Activated T-cell treated with anti-CD3 and anti-CD28 coated beads, Interleukin-2, amount 50 U/mL, for 72 hours (primary cell): ENCODE measurements around the gene ZNF821. TPM values are rescaled to one million over a fixed set of nuclear protein-coding genes. Genes with fewer than 3 reads are reported as not detected.
"Not testable (repeated sequence)": the region's sequence is repeated elsewhere in the genome, so short reads cannot be mapped to it uniquely, and the experiment has no call there.

Source experiments
- ATAC-seq, 2 donors: fragments of 150-1000 bp; cut with Tn5 transposase; replicated peaks in 1 of 2; 2 replicates each; pipeline ENCODE4 v1.10.0; 2021; ENCODE audit warnings: moderate library complexity in 2 of 2, mild to moderate bottlenecking in 1 of 2
- DNase-seq, 2 donors: peaks; one replicate each; pipeline ENCODE4 v3.0.0; 2021 to 2022; ENCODE audit warnings: mixed read lengths in 1 of 2
- H3K27ac Mint-ChIP-seq: one replicate; pipeline ENCODE4 v1.8.0; 2022; ENCODE audit warnings: mild to moderate bottlenecking, moderate library complexity, mixed read lengths
- H3K27me3 Mint-ChIP-seq: one replicate; pipeline ENCODE4 v1.8.0; 2022; ENCODE audit warnings: low read depth, mixed read lengths
- H3K36me3 Mint-ChIP-seq, 2 donors: one replicate each; pipeline ENCODE4 v1.8.0; 2022; ENCODE audit warnings: mixed read lengths in 2 of 2, mild to moderate bottlenecking in 1 of 2; ENCODE audit not compliant: insufficient read depth in 2 of 2
- H3K4me1 Mint-ChIP-seq: one replicate; pipeline ENCODE4 v1.8.0; 2022; ENCODE audit warnings: low read depth, mixed read lengths
- H3K4me3 Mint-ChIP-seq, 2 donors: one replicate each; pipeline ENCODE4 v1.8.0; 2022; ENCODE audit warnings: mild to moderate bottlenecking in 2 of 2, mixed read lengths in 2 of 2, moderate library complexity in 2 of 2
- H3K9me3 Mint-ChIP-seq, 2 donors: one replicate each; pipeline ENCODE4 v1.8.0; 2022; ENCODE audit warnings: mixed read lengths in 2 of 2
- total RNA-seq, 2 donors: library from RNA; stranded (reverse); gene quantifications; one replicate each; pipeline ENCODE4 v1.2.3, GENCODE V29; 2022

ZNF821 gene
- total RNA-seq, 2 donors from 2014 or later: 12.7 to 15.4 TPM

DNA sequence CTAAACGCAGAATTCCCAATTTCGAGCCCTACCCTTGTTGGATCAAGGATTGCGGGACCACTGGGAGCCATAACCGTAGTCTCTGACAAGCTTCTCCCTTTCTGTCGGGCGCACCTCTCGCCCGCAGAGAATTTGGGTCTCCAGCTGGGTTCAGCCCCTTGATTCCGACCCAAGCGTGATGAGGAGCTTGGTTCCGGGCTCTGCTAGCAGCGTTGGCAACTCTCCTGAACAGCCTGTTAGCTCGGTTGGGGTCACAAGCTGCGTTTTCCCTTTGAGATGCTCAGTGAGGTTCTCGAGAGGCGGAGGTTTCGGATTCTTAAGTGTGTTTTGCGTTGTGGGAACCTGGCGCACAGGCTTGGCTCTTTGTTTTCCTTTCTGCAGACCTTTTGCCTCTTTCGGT is 37.6 kb downstream of the ZNF821 start:
- peaks cover 13 to 18% of the 10 kb centered on the region in 2 donors for H3K36me3 Mint-ChIP-seq
- no peak for ATAC-seq

GRCh38 chr16:71845639-71846430 is 38.1 kb downstream of the ZNF821 start, which contains the start of gene ATXN1L:
ATXN1L (plus strand) TSS chr16:71845976; CDS start chr16:71849741, 3,765 bp downstream.
- H3K27ac Mint-ChIP-seq: peak within 1 kb of the TSS; percentile 97
- peak within 1 kb of the TSS; percentile 95 to 97 for H3K4me3 Mint-ChIP-seq
- DNase-seq: peak; percentile 91 to 98
- ATAC-seq: peak; percentile 82 to 84
- peaks cover 13 to 18% of the 10 kb centered on the region in 2 donors for H3K36me3 Mint-ChIP-seq
- no peaks in the 10 kb centered on the region for H3K27me3 Mint-ChIP-seq
- peaks cover 65% of the 10 kb centered on the region for H3K4me1 Mint-ChIP-seq
- no peaks in the 10 kb centered on the region for H3K9me3 Mint-ChIP-seq

More for the DNA sequence above, 37.6 kb downstream of the ZNF821 start:
- Mint-ChIP-seq H3K9me3 (no peaks in the 10 kb centered on the region), H3K27ac (peak overlapping the region; percentile 89), H3K4me3 (peak overlapping the region; percentile 95 to 97), H3K4me1 (peaks cover 69% of the 10 kb centered on the region), H3K27me3 (no peaks in the 10 kb centered on the region)
- peak; percentile 8 to 25 for DNase-seq

DNA sequence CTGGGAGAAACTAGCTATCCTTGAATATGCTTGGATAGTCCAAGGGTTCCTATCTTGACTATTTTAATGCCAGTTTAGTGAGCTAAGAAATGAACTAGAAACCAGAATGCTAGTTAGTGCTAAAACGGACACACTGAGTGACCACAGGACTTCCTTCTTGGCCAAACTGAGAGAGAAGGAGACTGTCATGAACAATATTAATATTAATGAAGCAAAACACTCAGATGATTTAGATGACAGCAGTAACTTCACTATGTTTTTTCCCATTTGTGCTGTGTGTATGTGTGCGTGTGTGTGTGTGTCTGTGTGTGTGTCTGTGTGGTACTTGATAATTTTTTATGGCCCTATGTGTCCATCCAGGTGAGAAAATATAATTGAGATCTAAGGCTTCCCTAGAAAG is 40.4 kb downstream of the ZNF821 start:
- Mint-ChIP-seq H3K4me3 (peak overlapping the region in 1 of 2 donors; percentile 5), H3K9me3 (no peaks in the 10 kb centered on the region), H3K4me1 (peaks cover 55% of the 10 kb centered on the region), H3K27me3 (no peaks in the 10 kb centered on the region), H3K27ac (peak overlapping the region; percentile 60), H3K36me3 (peaks cover 6 to 9% of the 10 kb centered on the region in 2 donors)
- no peak for ATAC-seq
- DNase-seq: no peak

- Mint-ChIP-seq H3K27me3 (no peaks in the 10 kb centered on the region), H3K27ac (no peak overlapping the region), H3K9me3 (no peaks in the 10 kb centered on the region), H3K4me3 (no peak overlapping the region), H3K36me3 (no peaks in the 10 kb centered on the region), H3K4me1 (peaks cover 27% of the 10 kb centered on the region)
- DNase-seq: no peak
- no peak for ATAC-seq
Observed at GRCh38 chr16:71840052-71840451, 43.9 kb downstream of the ZNF821 start.

- Mint-ChIP-seq H3K4me3 (no peak overlapping the region), H3K9me3 (no peaks in the 10 kb centered on the region), H3K4me1 (peaks cover 5% of the 10 kb centered on the region), H3K27me3 (no peaks in the 10 kb centered on the region), H3K36me3 (no peaks in the 10 kb centered on the region), H3K27ac (peak overlapping the region; percentile 42)
- ATAC-seq (no peak), DNase-seq (no peak)
Observed at GRCh38 chr16:71837150-71837549, 46.8 kb downstream of the ZNF821 start.

- H3K4me3 Mint-ChIP-seq: no peak overlapping the region
- no peaks in the 10 kb centered on the region for H3K4me1 Mint-ChIP-seq
- H3K9me3 Mint-ChIP-seq: no peaks in the 10 kb centered on the region
- no peak overlapping the region for H3K27ac Mint-ChIP-seq
- H3K36me3 Mint-ChIP-seq: no peaks in the 10 kb centered on the region
- no peaks in the 10 kb centered on the region for H3K27me3 Mint-ChIP-seq
- ATAC-seq: peak in 1 of 2 donors; percentile 38
- DNase-seq: no peak
Observed at GRCh38 chr16:71834291-71834690, 49.7 kb downstream of the ZNF821 start.

DNA sequence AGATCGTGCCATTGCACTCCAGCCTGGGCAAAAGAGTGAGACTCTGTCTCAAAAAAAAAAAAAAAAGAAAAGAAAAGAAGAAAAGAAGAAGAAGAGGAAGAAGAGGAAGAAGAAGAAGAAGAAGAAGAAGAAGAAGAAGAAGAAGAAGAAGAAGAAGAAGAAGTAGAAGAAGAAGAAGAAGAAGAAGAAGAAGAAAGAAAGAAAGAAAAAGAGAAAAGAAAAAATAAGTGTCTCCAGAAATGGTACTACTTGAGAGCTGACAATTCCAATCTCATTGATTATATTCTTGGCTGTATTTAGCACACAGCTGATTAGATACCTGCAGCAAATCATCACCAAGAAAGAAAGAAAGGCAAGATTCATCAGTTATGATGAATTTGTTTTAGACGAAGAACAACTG is 51.9 kb downstream of the ZNF821 start:
- not testable (repeated sequence) for H3K27me3 Mint-ChIP-seq, H3K9me3 Mint-ChIP-seq, DNase-seq, H3K36me3 Mint-ChIP-seq, ATAC-seq, H3K4me1 Mint-ChIP-seq
- Mint-ChIP-seq H3K27ac (peak overlapping the region; percentile 21), H3K4me3 (peak overlapping the region in 1 of 2 donors; percentile 12)

DNA sequence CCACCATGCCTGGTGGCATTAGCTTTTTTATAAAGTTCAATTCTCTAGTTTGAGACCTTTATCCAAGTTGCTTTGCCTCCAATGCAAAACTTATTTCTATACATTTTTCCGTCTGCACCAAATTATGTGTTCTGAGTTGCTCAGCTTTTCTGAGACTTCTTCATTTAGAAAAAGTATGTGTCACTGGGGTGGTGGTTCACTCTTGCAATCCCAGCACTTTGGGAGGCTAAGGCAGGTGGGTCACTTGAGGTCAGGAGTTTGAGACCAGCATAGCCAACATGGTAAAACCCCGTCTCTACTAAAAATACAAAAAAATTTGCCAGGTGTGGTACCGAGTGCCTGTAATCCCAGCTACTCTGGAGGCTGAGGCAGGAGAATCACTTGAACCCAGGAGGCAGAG is 52.3 kb downstream of the ZNF821 start:
- H3K27ac Mint-ChIP-seq: peak overlapping the region; percentile 21
- not testable (repeated sequence) for H3K27me3 Mint-ChIP-seq, H3K9me3 Mint-ChIP-seq, H3K36me3 Mint-ChIP-seq, DNase-seq, H3K4me1 Mint-ChIP-seq
- ATAC-seq: peak in 1 of 2 donors; percentile 79
- H3K4me3 Mint-ChIP-seq: peak overlapping the region in 1 of 2 donors; percentile 12

GRCh38 chr16:71830359-71830758 is 53.6 kb downstream of the ZNF821 start:
- Mint-ChIP-seq H3K27me3 (no peaks in the 10 kb centered on the region), H3K27ac (no peak overlapping the region), H3K9me3 (no peaks in the 10 kb centered on the region), H3K36me3 (peaks cover 0 to 3% of the 10 kb centered on the region in 2 donors), H3K4me1 (no peaks in the 10 kb centered on the region), H3K4me3 (no peak overlapping the region)
- peak in 1 of 2 donors; percentile 79 for ATAC-seq
- DNase-seq: no peak

- Mint-ChIP-seq H3K36me3 (peaks cover 0 to 3% of the 10 kb centered on the region in 2 donors), H3K9me3 (no peaks in the 10 kb centered on the region), H3K27ac (no peak overlapping the region), H3K4me3 (no peak overlapping the region), H3K4me1 (no peaks in the 10 kb centered on the region), H3K27me3 (no peaks in the 10 kb centered on the region)
- ATAC-seq: no peak
- no peak for DNase-seq
Observed at GRCh38 chr16:71826533-71827017, 57.4 kb downstream of the ZNF821 start.

- peak overlapping the region; percentile 96 for H3K27ac Mint-ChIP-seq
- H3K27me3 Mint-ChIP-seq, DNase-seq, ATAC-seq, H3K9me3 Mint-ChIP-seq, H3K36me3 Mint-ChIP-seq: not testable (repeated sequence)
- peaks cover 25% of the 10 kb centered on the region for H3K4me1 Mint-ChIP-seq
- H3K4me3 Mint-ChIP-seq: peak overlapping the region; percentile 40 to 87
Observed at GRCh38 chr16:71817155-71817500, 66.9 kb downstream of the ZNF821 start.

DNA sequence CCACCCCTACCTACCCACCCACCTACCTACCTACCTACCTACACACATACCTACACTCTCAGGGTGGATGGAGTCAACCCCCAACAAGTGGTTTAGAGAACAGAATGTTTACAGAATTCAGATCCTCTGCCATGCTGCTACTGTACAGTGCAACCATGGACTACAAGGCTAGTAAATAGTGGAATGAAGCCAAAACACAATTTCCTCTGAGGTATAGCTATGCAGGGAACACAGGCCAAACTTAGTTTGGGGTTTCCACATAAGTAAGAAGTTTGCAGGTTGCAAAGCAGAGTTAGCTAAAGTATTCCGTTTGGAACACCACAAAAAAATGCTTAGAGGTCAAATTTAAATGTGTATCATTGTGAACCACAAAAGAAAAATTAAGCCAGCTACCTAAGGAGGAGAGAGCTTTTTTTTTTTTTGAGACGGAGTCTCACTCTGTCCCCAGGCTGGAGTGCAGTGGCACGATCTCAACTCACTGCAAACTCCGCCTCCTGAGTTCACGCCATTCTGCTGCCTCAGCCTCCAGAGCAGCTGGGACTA is 72.7 kb downstream of the ZNF821 start:
- H3K27me3 Mint-ChIP-seq: no peaks in the 10 kb centered on the region
- DNase-seq (no peak), ATAC-seq (no peak)
- H3K4me3 Mint-ChIP-seq: peak overlapping the region in 1 of 2 donors; percentile 6
- H3K4me1 Mint-ChIP-seq: peaks cover 41% of the 10 kb centered on the region
- H3K27ac Mint-ChIP-seq: no peak overlapping the region
- H3K36me3 Mint-ChIP-seq: peaks cover 3 to 7% of the 10 kb centered on the region in 2 donors
- no peaks in the 10 kb centered on the region for H3K9me3 Mint-ChIP-seq

- H3K36me3 Mint-ChIP-seq, H3K9me3 Mint-ChIP-seq, H3K27me3 Mint-ChIP-seq, ATAC-seq, DNase-seq: not testable (repeated sequence)
- peak overlapping the region; percentile 92 to 94 for H3K4me3 Mint-ChIP-seq
- H3K4me1 Mint-ChIP-seq: peaks cover 38% of the 10 kb centered on the region
- H3K27ac Mint-ChIP-seq: peak overlapping the region; percentile 46
Observed at GRCh38 chr16:71810155-71810530, 73.8 kb downstream of the ZNF821 start.
